MM.1S (cell line): ENCODE results near the gene CNTFR.

ENCODE experiments used
- EZH2 ChIP-seq: fragments of 300-600 bp; sonication (generic); optimal IDR thresholded peaks from 2 replicates; pipeline ENCODE3; 2017; ENCODE audit warnings: low read depth, mild to moderate bottlenecking, antibody characterized with exemption, low read length, mixed read lengths
- TF ChIP-seq, protein P1 (sequence below): fragments of 300-600 bp; sonication (generic); IDR thresholded peaks from 2 replicates; pipeline ENCODE4 v1.5.1; 2016; ENCODE audit warnings: antibody characterized with exemption, low read length, mixed read lengths

GRCh38 chr9:34555002-34555348 lies 34.5 kb downstream of the CNTFR start:
- TF ChIP-seq, protein P1, sequence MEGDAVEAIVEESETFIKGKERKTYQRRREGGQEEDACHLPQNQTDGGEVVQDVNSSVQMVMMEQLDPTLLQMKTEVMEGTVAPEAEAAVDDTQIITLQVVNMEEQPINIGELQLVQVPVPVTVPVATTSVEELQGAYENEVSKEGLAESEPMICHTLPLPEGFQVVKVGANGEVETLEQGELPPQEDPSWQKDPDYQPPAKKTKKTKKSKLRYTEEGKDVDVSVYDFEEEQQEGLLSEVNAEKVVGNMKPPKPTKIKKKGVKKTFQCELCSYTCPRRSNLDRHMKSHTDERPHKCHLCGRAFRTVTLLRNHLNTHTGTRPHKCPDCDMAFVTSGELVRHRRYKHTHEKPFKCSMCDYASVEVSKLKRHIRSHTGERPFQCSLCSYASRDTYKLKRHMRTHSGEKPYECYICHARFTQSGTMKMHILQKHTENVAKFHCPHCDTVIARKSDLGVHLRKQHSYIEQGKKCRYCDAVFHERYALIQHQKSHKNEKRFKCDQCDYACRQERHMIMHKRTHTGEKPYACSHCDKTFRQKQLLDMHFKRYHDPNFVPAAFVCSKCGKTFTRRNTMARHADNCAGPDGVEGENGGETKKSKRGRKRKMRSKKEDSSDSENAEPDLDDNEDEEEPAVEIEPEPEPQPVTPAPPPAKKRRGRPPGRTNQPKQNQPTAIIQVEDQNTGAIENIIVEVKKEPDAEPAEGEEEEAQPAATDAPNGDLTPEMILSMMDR = no peak
- no peak for TF ChIP-seq EZH2
